Measurements from ENCODE around the gene HDAC7.
"Not testable (repeated sequence)": the region's sequence is repeated elsewhere in the genome, so short reads cannot be mapped to it uniquely, and the experiment has no call there.

Gene HDAC7

GRCh38 chr12:47846294-47846996 is 26.7 kb upstream of the HDAC7 start:
- Histone ChIP-seq H3K27ac (no peak overlapping the region), H3K27me3 (ENCODE audit: insufficient read depth, low read depth, severe bottlenecking) (no peaks in the 10 kb centered on the region)
- TF ChIP-seq CTCF (IDR thresholded peaks at IDR 0.05; ENCODE audit: low read depth, low read length) = no peak

GRCh38 chr12:47845081-47845480 is 25.4 kb upstream of the HDAC7 start:
- no peak overlapping the region for H3K4me3 ChIP-seq (ENCODE audit: low read depth, low read length)
- TF ChIP-seq CTCF (IDR thresholded peaks at IDR 0.05; ENCODE audit: low read depth, low read length) = no peak
- H3K27me3 ChIP-seq (ENCODE audit: insufficient read depth, low read depth, severe bottlenecking) = no peaks in the 10 kb centered on the region
- DNase-seq = no peak
- no peaks in the 10 kb centered on the region for H3K9me3 ChIP-seq (ENCODE audit: severe bottlenecking)
- H3K36me3 ChIP-seq = no peaks in the 10 kb centered on the region
- no peak overlapping the region for H3K27ac ChIP-seq

More at GRCh38 chr12:47846294-47846996, 26.7 kb upstream of the HDAC7 start:
- no peaks in the 10 kb centered on the region for H3K9me3 ChIP-seq (ENCODE audit: severe bottlenecking)
- DNase-seq = no peak
- H3K4me3 ChIP-seq (ENCODE audit: low read depth, low read length) = no peak overlapping the region
- H3K36me3 ChIP-seq = no peaks in the 10 kb centered on the region

GRCh38 chr12:47844264-47845019 is 24.7 kb upstream of the HDAC7 start:
- no peak for DNase-seq
- H3K36me3 ChIP-seq = no peaks in the 10 kb centered on the region

GRCh38 chr12:47843226-47843980 is 23.7 kb upstream of the HDAC7 start:
- Histone ChIP-seq H3K27me3 (ENCODE audit: insufficient read depth, low read depth, severe bottlenecking) (no peaks in the 10 kb centered on the region), H3K9me3 (ENCODE audit: severe bottlenecking) (no peaks in the 10 kb centered on the region), H3K27ac (peak overlapping the region; percentile 9), H3K4me3 (ENCODE audit: low read depth, low read length) (no peak overlapping the region), H3K36me3 (no peaks in the 10 kb centered on the region)
- DNase-seq = peak; percentile 71
- TF ChIP-seq CTCF (IDR thresholded peaks at IDR 0.05; ENCODE audit: low read depth, low read length) = no peak

More at GRCh38 chr12:47844264-47845019, 24.7 kb upstream of the HDAC7 start:
- no peak for TF ChIP-seq CTCF (IDR thresholded peaks at IDR 0.05; ENCODE audit: low read depth, low read length)
- H3K27ac ChIP-seq = peak overlapping the region; percentile 9; the same call in 1 of the 2 replicates
- H3K9me3 ChIP-seq (ENCODE audit: severe bottlenecking) = no peaks in the 10 kb centered on the region
- no peak overlapping the region for H3K4me3 ChIP-seq (ENCODE audit: low read depth, low read length)
- H3K27me3 ChIP-seq (ENCODE audit: insufficient read depth, low read depth, severe bottlenecking) = no peaks in the 10 kb centered on the region

- H3K27me3 ChIP-seq (ENCODE audit: insufficient read depth, low read depth, severe bottlenecking); H3K36me3 ChIP-seq; H3K27ac ChIP-seq; H3K9me3 ChIP-seq (ENCODE audit: severe bottlenecking); DNase-seq; H3K4me3 ChIP-seq (ENCODE audit: low read depth, low read length): not testable (repeated sequence)
These were observed 22.8 kb upstream of the HDAC7 start for GRCh38 chr12:47842543-47842942.

GRCh38 chr12:47841910-47842309 is 22.2 kb upstream of the HDAC7 start:
- H3K27me3 ChIP-seq (ENCODE audit: insufficient read depth, low read depth, severe bottlenecking) = no peaks in the 10 kb centered on the region
- H3K36me3 ChIP-seq = no peaks in the 10 kb centered on the region
- DNase-seq = no peak
- no peak for TF ChIP-seq CTCF (IDR thresholded peaks at IDR 0.05; ENCODE audit: low read depth, low read length)
- no peak overlapping the region for H3K27ac ChIP-seq
- H3K4me3 ChIP-seq (ENCODE audit: low read depth, low read length) = no peak overlapping the region
- H3K9me3 ChIP-seq (ENCODE audit: severe bottlenecking) = no peaks in the 10 kb centered on the region
